Mesothelial cell of epicardium (in vitro differentiated cells): ENCODE data around the gene CCIN. TPM values are rescaled to one million over a fixed set of nuclear protein-coding genes. Genes with fewer than 3 reads are reported as not detected.

Experiments
- DNase-seq, 2 experiments: peaks; one replicate each; pipeline ENCODE4 v3.0.0; 2021; ENCODE audit warnings: low spot score in 2 of 2; ENCODE audit not compliant: unreplicated experiment in 2 of 2
- H3K27ac Mint-ChIP-seq: 2 replicates; pipeline ENCODE4 v1.8.0; 2021; ENCODE audit warnings: mixed read lengths
- H3K27me3 Mint-ChIP-seq: 2 replicates; pipeline ENCODE4 v1.8.0; 2021; ENCODE audit warnings: low read depth, mixed read lengths
- H3K36me3 Mint-ChIP-seq: 2 replicates; pipeline ENCODE4 v1.8.0; 2021; ENCODE audit warnings: mixed read lengths
- H3K4me1 Mint-ChIP-seq: 2 replicates; pipeline ENCODE4 v1.8.0; 2021; ENCODE audit warnings: mixed read lengths
- H3K4me3 Mint-ChIP-seq: 2 replicates; pipeline ENCODE4 v1.8.0; 2021; ENCODE audit warnings: mild to moderate bottlenecking, moderate library complexity, mixed read lengths
- H3K9me3 Mint-ChIP-seq: 2 replicates; pipeline ENCODE4 v1.8.0; 2021; ENCODE audit warnings: mixed read lengths
- total RNA-seq: library from RNA; stranded (reverse); gene quantifications from 3 replicates; pipeline ENCODE4 v1.2.1, GENCODE V29; 2021
- TF ChIP-seq, protein P1 (sequence below): fragments of 200-600 bp; sonication (generic); IDR thresholded peaks from one replicate; pipeline ENCODE4 v1.5.0; 2021; ENCODE audit warnings: antibody characterized with exemption; ENCODE audit not compliant: unreplicated experiment

CCIN gene
- total RNA-seq, 1 donor from 2014 or later, result 0.40 TPM

DNA sequence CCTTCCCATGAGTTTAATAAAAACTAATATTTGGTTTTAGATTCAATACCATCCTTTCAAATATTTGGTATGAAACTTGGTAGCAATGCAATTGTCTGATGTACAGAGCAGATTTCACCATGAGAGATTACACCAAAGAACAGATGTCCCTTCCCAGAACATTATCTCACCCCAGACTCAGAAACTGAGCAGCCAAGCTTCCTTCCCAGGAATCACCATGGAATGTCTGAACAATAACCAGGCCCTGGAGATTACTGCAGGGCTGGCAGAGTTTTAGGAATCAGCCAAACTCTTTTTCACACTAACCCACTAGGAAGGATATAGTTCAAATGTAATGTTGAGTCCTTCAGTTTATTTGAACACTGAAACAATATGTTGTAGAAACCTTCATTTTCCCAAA, 45.4 kb downstream of the CCIN start:
- Mint-ChIP-seq H3K4me3 (no peak overlapping the region), H3K36me3 (peaks cover 36% of the 10 kb centered on the region), H3K9me3 (no peaks in the 10 kb centered on the region), H3K4me1 (no peaks in the 10 kb centered on the region), H3K27me3 (no peaks in the 10 kb centered on the region), H3K27ac (peak overlapping the region; percentile 5)
- TF ChIP-seq, protein P1, sequence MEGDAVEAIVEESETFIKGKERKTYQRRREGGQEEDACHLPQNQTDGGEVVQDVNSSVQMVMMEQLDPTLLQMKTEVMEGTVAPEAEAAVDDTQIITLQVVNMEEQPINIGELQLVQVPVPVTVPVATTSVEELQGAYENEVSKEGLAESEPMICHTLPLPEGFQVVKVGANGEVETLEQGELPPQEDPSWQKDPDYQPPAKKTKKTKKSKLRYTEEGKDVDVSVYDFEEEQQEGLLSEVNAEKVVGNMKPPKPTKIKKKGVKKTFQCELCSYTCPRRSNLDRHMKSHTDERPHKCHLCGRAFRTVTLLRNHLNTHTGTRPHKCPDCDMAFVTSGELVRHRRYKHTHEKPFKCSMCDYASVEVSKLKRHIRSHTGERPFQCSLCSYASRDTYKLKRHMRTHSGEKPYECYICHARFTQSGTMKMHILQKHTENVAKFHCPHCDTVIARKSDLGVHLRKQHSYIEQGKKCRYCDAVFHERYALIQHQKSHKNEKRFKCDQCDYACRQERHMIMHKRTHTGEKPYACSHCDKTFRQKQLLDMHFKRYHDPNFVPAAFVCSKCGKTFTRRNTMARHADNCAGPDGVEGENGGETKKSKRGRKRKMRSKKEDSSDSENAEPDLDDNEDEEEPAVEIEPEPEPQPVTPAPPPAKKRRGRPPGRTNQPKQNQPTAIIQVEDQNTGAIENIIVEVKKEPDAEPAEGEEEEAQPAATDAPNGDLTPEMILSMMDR, result no peak
- no peak for DNase-seq

DNA sequence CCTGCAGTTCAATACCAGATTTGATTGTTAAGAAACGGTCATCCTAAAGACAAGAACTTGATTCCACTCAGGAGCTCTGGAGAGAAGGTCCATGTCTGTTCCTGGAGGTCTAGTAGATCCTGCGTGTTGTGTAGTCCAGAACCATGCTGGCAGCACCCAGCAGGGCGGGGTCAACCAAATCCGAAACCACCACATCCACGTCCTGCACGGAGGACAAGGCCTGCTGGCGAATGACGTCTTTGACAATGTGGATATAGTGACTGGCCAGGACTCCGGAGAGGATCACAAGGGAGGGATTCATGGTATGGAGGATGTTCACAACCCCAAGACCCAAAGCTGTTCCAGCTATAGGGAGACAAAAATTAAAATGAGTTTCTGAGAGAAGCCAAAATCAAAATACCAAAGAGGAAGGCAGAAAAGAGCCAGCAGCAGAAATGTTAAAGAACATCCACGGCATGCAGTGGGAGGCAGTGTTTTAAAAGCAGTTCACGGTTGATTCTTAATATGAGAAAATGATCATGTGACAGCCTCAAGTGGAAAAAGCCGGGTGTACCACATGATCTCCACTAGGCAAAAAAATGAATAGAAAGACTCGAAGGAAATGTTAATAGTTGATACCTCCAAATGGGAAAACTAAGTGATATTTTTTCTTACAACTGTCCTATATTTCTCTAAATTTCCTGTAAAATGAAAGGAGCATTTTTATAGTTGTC, 48.2 kb downstream of the CCIN start:
- no peaks in the 10 kb centered on the region for H3K9me3 Mint-ChIP-seq

DNA sequence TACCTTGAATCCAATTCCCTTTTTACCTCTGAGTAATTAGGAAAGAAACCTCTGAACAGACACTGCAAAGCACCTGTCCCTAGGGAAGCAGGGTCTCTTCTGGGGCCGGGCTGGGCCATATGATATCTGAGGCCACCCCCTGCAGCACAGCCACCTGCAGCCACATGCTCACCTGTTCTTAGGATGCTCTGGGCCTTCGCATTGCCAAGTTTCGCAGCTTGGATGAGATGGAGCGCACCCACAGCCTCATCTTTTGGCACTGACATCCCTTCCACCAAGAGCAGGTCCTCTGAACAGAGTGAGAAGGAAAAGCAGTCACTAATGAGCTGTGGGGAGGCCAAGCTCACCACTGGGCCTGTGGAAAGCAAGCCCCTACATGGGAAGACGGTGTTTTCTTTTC, 48.8 kb downstream of the CCIN start:
- no peaks in the 10 kb centered on the region for H3K27me3 Mint-ChIP-seq
- H3K4me1 Mint-ChIP-seq, result no peaks in the 10 kb centered on the region
- no peak overlapping the region for H3K4me3 Mint-ChIP-seq
- peaks cover 46% of the 10 kb centered on the region for H3K36me3 Mint-ChIP-seq
- peaks cover 5% of the 10 kb centered on the region for H3K9me3 Mint-ChIP-seq
- TF ChIP-seq, protein P1, result no peak
- DNase-seq, result no peak
- no peak overlapping the region for H3K27ac Mint-ChIP-seq

More for the DNA sequence above, 48.2 kb downstream of the CCIN start:
- Mint-ChIP-seq H3K27ac (peak overlapping the region; percentile 13), H3K4me1 (no peaks in the 10 kb centered on the region), H3K36me3 (peaks cover 42% of the 10 kb centered on the region), H3K4me3 (no peak overlapping the region), H3K27me3 (no peaks in the 10 kb centered on the region)
- DNase-seq, result no peak
- TF ChIP-seq, protein P1, result no peak

DNA sequence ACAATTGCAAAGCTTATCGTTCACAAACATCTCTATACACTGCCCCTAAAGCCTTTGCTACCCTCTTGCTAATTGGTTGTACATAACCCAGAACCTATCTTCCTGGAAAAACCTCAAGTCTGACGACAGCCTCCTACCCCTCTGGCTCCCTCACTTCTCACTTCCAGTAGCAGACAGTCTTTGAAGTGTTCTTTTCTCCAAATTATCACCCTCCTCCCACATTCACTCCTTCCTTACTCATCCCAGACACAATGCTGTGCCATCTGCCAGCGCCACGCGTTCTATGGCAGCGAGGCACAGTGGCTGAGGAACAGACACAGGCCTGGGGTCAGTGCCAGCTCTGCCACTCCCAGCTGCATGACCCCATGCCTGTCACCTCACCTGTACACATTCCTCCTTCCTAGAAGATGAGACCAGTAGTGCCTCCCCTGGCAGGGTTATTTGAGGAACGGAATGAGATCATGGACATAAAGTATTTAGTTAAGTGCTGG, 49.3 kb downstream of the CCIN start:
- peaks cover 10% of the 10 kb centered on the region for H3K9me3 Mint-ChIP-seq
- no peak for DNase-seq
- TF ChIP-seq, protein P1, result no peak
- no peaks in the 10 kb centered on the region for H3K4me1 Mint-ChIP-seq
- H3K36me3 Mint-ChIP-seq, result peaks cover 46% of the 10 kb centered on the region
- no peak overlapping the region for H3K27ac Mint-ChIP-seq
- H3K27me3 Mint-ChIP-seq, result no peaks in the 10 kb centered on the region
- no peak overlapping the region for H3K4me3 Mint-ChIP-seq

Other genes starting within 250 kb of the CCIN start
- not detected in 3 replicates for gene OR2S2, start 211.2 kb upstream of the CCIN start, total RNA-seq
- 14.3 to 15.1 TPM (median 14.8 TPM) in 3 replicates for gene RECK, start 132.5 kb upstream of the CCIN start, total RNA-seq
- gene GLIPR2, start 32.7 kb upstream of the CCIN start, total RNA-seq, result 31.3 to 34.1 TPM (median 33.3 TPM) in 3 replicates
- 173 to 181 TPM (median 180 TPM) in 3 replicates for gene CLTA, start 21.5 kb downstream of the CCIN start, total RNA-seq
- gene GNE, start 89.1 kb downstream of the CCIN start, total RNA-seq, result 12.1 to 13.4 TPM (median 12.4 TPM) in 3 replicates
- gene RNF38, start 230.9 kb downstream of the CCIN start, total RNA-seq, result 42.3 to 43.7 TPM (median 43.3 TPM) in 3 replicates